Measurements from ENCODE around the gene IQGAP1. TPM values are rescaled to one million over a fixed set of nuclear protein-coding genes. Genes with fewer than 3 reads are reported as not detected.

IQGAP1 gene
- total and polyA plus RNA-seq, 2 of the 4 experiments (the other 2 are of a cell fraction): 87.5 to 207 TPM

GRCh38 chr15:90471126-90471525 is 83.1 kb downstream of the IQGAP1 start:
- peaks cover 44% of the 10 kb centered on the region for H3K36me3 ChIP-seq (ENCODE audit: control insufficient read depth, insufficient read depth, low read length)
- no peak overlapping the region for H3K4me3 ChIP-seq (ENCODE audit: insufficient read depth, low read depth, low read length)
- no peak overlapping the region for H3K9ac ChIP-seq (ENCODE audit: low read depth, low read length)
- H4K5ac ChIP-seq (ENCODE audit: low read depth, low read length): no peak overlapping the region
- no peak overlapping the region for H2AFZ ChIP-seq (replicated peaks; ENCODE audit: low read length, poor library complexity)
- H3K79me1 ChIP-seq (ENCODE audit: low read depth in 1 of 2, low read length in 2 of 2): peaks cover 20 to 32% of the 10 kb centered on the region in 2 experiments
- in situ Hi-C loops (cut with MboI; ENCODE audit: low sequenced_read_pairs) (loop anchor here (5.0 kb wide), 1 partner anchor 149 kb away; no protein-coding TSS in a partner anchor), intact Hi-C loops (cut with micrococcal nuclease) (no loop called here), dilution Hi-C loops (cut with HindIII; ENCODE audit: low sequenced_read_pairs, unreplicated experiment) (no loop called here)
- TF ChIP-seq MXI1 (IDR thresholded peaks at IDR 0.05; ENCODE audit: borderline replicate concordance, low read depth, low read length): no peak
- TF ChIP-seq ELK1 (IDR thresholded peaks at IDR 0.05; ENCODE audit: borderline replicate concordance, low read depth, low read length): no peak
- TF ChIP-seq MAZ (IDR thresholded peaks at IDR 0.05; ENCODE audit: borderline replicate concordance, low read depth, low read length): no peak
- no peak for TF ChIP-seq RAD21 (IDR thresholded peaks at IDR 0.05; ENCODE audit: low read length)
- no peak for TF ChIP-seq NFE2L2 (IDR thresholded peaks at IDR 0.05; ENCODE audit: low read depth, low read length)
- no peak for TF ChIP-seq RCOR1 (IDR thresholded peaks at IDR 0.05; ENCODE audit: insufficient replicate concordance, low read length)
- no peak for TF ChIP-seq POLR2A (IDR thresholded peaks at IDR 0.05; ENCODE audit: low read depth, low read length)
- no peak for TF ChIP-seq CHD1 (IDR thresholded peaks at IDR 0.05; ENCODE audit: low read depth, low read length)
- no peak for TF ChIP-seq USF2 (IDR thresholded peaks at IDR 0.05; ENCODE audit: low read depth, low read length)
- TF ChIP-seq MAFK (IDR thresholded peaks at IDR 0.05; ENCODE audit: low read depth, low read length): no peak
- TF ChIP-seq CTCF (conservative IDR thresholded peaks at IDR 0.05; ENCODE audit: low read depth, low read length): no peak
- TF ChIP-seq FOS (IDR thresholded peaks at IDR 0.05; ENCODE audit: low read depth, low read length): no peak
- no peak for TF ChIP-seq CEBPB (IDR thresholded peaks at IDR 0.05; ENCODE audit: low read depth, low read length)
- TF ChIP-seq BHLHE40 (IDR thresholded peaks at IDR 0.05; ENCODE audit: low read depth, low read length): no peak
- TF ChIP-seq SMC3 (IDR thresholded peaks at IDR 0.05; ENCODE audit: low read depth, low read length): no peak
- TF ChIP-seq RFX5 (IDR thresholded peaks at IDR 0.05; ENCODE audit: low read depth, low read length): no peak
- H2AK5ac ChIP-seq (ENCODE audit: low read depth, low read length): no peak overlapping the region
- H2BK120ac ChIP-seq (ENCODE audit: low read depth, low read length): no peak overlapping the region
- no peaks in the 10 kb centered on the region for H3K9me3 ChIP-seq (ENCODE audit: control insufficient read depth, insufficient read depth, low read length)
- H2BK5ac ChIP-seq (ENCODE audit: low read depth, low read length, poor library complexity, severe bottlenecking): no peak overlapping the region
- no peak overlapping the region for H4K91ac ChIP-seq (ENCODE audit: insufficient read depth, low read depth, low read length)
- ChIA-PET CTCF (no interaction called here), POLR2A (ENCODE audit: unreplicated experiment) (no interaction called here)
- ATAC-seq (ENCODE audit: low read depth): no peak
- H4K20me1 ChIP-seq (ENCODE audit: insufficient read depth, low read length): peaks cover 2% of the 10 kb centered on the region; the same call in 1 of the 2 replicates
- peaks cover 5% of the 10 kb centered on the region; the same call in 1 of the 2 replicates for H3K9me1 ChIP-seq (ENCODE audit: insufficient read depth, low read length)
- H2BK15ac ChIP-seq (ENCODE audit: low read depth, low read length): no peak overlapping the region
- no peak overlapping the region for H4K8ac ChIP-seq (ENCODE audit: low read depth in 2 of 2, low read length in 2 of 2)
- WGBS, 2 experiments (ENCODE audit: extremely low coverage in 2 of 2, insufficient read length in 1 of 2): 100% methylated on average over 1 of the region's 3 CpGs; no CpG with 5 or more reads in 1 of the 2 experiments
- no peak overlapping the region for H3K14ac ChIP-seq (replicated peaks; ENCODE audit: low read depth, low read length)
- no peak overlapping the region for H3K27ac ChIP-seq (ENCODE audit: insufficient read depth, low read length)
- H2AK9ac ChIP-seq (replicated peaks; ENCODE audit: low read depth, low read length, poor library complexity): no peak overlapping the region
- H3K4me2 ChIP-seq (ENCODE audit: low read depth, low read length): no peak overlapping the region
- no peak overlapping the region for H3K18ac ChIP-seq (ENCODE audit: low read depth, low read length)
- no peak overlapping the region for H2BK20ac ChIP-seq (ENCODE audit: low read depth, low read length)
- BruUV-seq (replicated peaks): no TSS peak
- H3K4ac ChIP-seq (ENCODE audit: low read depth, low read length): no peak overlapping the region
- no peak overlapping the region for H3K23ac ChIP-seq (ENCODE audit: low read depth, low read length)
- H3K56ac ChIP-seq (ENCODE audit: extremely low read depth, insufficient read depth, low read length): no peak overlapping the region
- no peaks in the 10 kb centered on the region for H3K27me3 ChIP-seq (ENCODE audit: control insufficient read depth, insufficient read depth, low read length)
- H3K4me1 ChIP-seq (ENCODE audit: control insufficient read depth, insufficient read depth, low read length): no peaks in the 10 kb centered on the region
- DNase-seq: no peak
